ENCODE results near the gene ACOT7.
"Not testable (repeated sequence)": the region's sequence is repeated elsewhere in the genome, so short reads cannot be mapped to it uniquely, and the experiment has no call there.

The ACOT7 gene

GRCh38 chr1:6219641-6220040 is 173.9 kb downstream of the ACOT7 start:
- not testable (repeated sequence) for DNase-seq

- no peak for DNase-seq
Measured at GRCh38 chr1:6218375-6219164, 175.0 kb downstream of the ACOT7 start.

Data from GDM1 (cell line).